B cell (primary cell): ENCODE data around the gene BLOC1S2. TPM values are rescaled to one million over a fixed set of nuclear protein-coding genes. Genes with fewer than 3 reads are reported as not detected.
A peak's percentile ranks its signal among the peaks of the same experiment; 100 is the strongest.

ENCODE experiments used
- ATAC-seq: fragments of 200-7000 bp; cut with Tn5 transposase; one replicate; pipeline ENCODE4 v1.10.0; 2021; ENCODE audit warnings: low read depth, mild to moderate bottlenecking, moderate number of reproducible peaks, moderate library complexity
- CTCF ChIA-PET: fragments of 350-600 bp; sonication (Branson Sonifier 250); formaldehyde crosslinking; loops from one replicate; lab custom pipeline; 2021; ENCODE audit warnings: antibody characterized with exemption, inconsistent platforms; lab: Charles Lee
- POLR2A ChIA-PET: fragments of 350-600 bp; sonication (Branson Sonifier 250); formaldehyde crosslinking; loops from one replicate; lab custom pipeline; 2021; ENCODE audit warnings: antibody characterized with exemption; lab: Charles Lee
- DNase-seq: peaks from one replicate; pipeline ENCODE4 v3.0.0; 2013
- H2AFZ ChIP-seq: 2 replicates; pipeline ENCODE4 v1.6.1; 2012; ENCODE audit warnings: mild to moderate bottlenecking, low read depth, low read length; ENCODE audit not compliant: insufficient read depth, poor library complexity, severe bottlenecking
- H3K27ac ChIP-seq, 2 donors: 1 replicate in 1 of 2; 2 replicates in 1 of 2; pipeline ENCODE4 v1.5.1; 2012 to 2013; ENCODE audit warnings: low read length in 2 of 2, mild to moderate bottlenecking in 2 of 2, moderate library complexity in 1 of 2
- H3K27me3 ChIP-seq, 4 experiments: fragments of 200-600 bp in 1 of 4; sonication (generic) in 1 of 4; replicated peaks in 1 of 4; 1 replicate in 2 of 4; 2 replicates in 2 of 4; pipeline versions ENCODE4 v1.6.1 to v1.7.0; 2013 to 2016; ENCODE audit warnings: low read length in 3 of 4, mild to moderate bottlenecking in 2 of 4, mixed read lengths in 1 of 4, moderate library complexity in 1 of 4; ENCODE audit not compliant: insufficient read depth in 4 of 4, control insufficient read depth in 3 of 4; ENCODE audit errors: control extremely low read depth in 1 of 4
- H3K36me3 ChIP-seq, 2 experiments: replicated peaks in 1 of 2; 1 replicate in 1 of 2; 2 replicates in 1 of 2; pipeline versions ENCODE4 v1.6.1 to v1.7.1; 2013; ENCODE audit warnings: low read length in 1 of 2; ENCODE audit not compliant: insufficient read depth in 2 of 2, control insufficient read depth in 1 of 2; ENCODE audit errors: control extremely low read depth in 1 of 2, extremely low read depth in 1 of 2
- H3K4me1 ChIP-seq, 2 donors: fragments of 200-600 bp in 1 of 2; sonication (generic) in 1 of 2; 1 replicate in 1 of 2; 2 replicates in 1 of 2; pipeline versions ENCODE4 v1.5.1 to v1.6.1; 2013 to 2017; ENCODE audit warnings: low read length in 2 of 2; ENCODE audit not compliant: control insufficient read depth in 2 of 2, insufficient read depth in 2 of 2
- H3K4me2 ChIP-seq: replicated peaks from 2 replicates; pipeline ENCODE3; 2012; ENCODE audit warnings: mild to moderate bottlenecking, low read depth, low read length; ENCODE audit not compliant: poor library complexity, severe bottlenecking
- H3K4me3 ChIP-seq, 5 experiments: fragments of 200-600 bp in 1 of 5; sonication (generic) in 1 of 5; 1 replicate in 3 of 5; 2 replicates in 2 of 5; pipeline versions ENCODE4 v1.5.1 to v1.7.0; 2011 to 2016; ENCODE audit warnings: low read length in 4 of 5, mild to moderate bottlenecking in 4 of 5, low read depth in 2 of 5, control low read depth in 1 of 5, moderate library complexity in 1 of 5; ENCODE audit not compliant: insufficient read depth in 1 of 5; ENCODE audit errors: control extremely low read depth in 1 of 5, extremely low read depth in 1 of 5
- H3K79me2 ChIP-seq: fragments of 200-600 bp; sonication (generic); one replicate; pipeline ENCODE4 v1.6.0; 2016; ENCODE audit warnings: low read length; ENCODE audit not compliant: control insufficient read depth, insufficient read depth
- H3K9ac ChIP-seq: fragments of 200-600 bp; sonication (generic); 2 replicates; pipeline ENCODE4 v1.6.1; 2017; ENCODE audit warnings: mild to moderate bottlenecking, low read length, moderate library complexity
- H3K9me3 ChIP-seq, 3 donors: one replicate each; pipeline versions ENCODE4 v1.6.1 to v1.7.1; 2013; ENCODE audit warnings: low read length in 2 of 3; ENCODE audit not compliant: control insufficient read depth in 2 of 3, insufficient read depth in 1 of 3; ENCODE audit errors: control extremely low read depth in 1 of 3
- H4K20me1 ChIP-seq: 2 replicates; pipeline ENCODE4 v1.6.0; 2012; ENCODE audit warnings: mild to moderate bottlenecking, low read length; ENCODE audit not compliant: insufficient read depth, control insufficient read depth, poor library complexity, severe bottlenecking
- H3K27ac Mint-ChIP-seq: one replicate; pipeline ENCODE4 v1.8.0; 2021; ENCODE audit warnings: mixed read lengths
- H3K27me3 Mint-ChIP-seq: one replicate; pipeline ENCODE4 v1.8.0; 2021; ENCODE audit warnings: mixed read lengths
- H3K4me1 Mint-ChIP-seq: one replicate; pipeline ENCODE4 v1.8.0; 2021; ENCODE audit warnings: mixed read lengths
- H3K4me3 Mint-ChIP-seq: one replicate; pipeline ENCODE4 v1.8.0; 2021; ENCODE audit warnings: mixed read lengths
- H3K9me3 Mint-ChIP-seq: one replicate; pipeline ENCODE4 v1.8.0; 2022; ENCODE audit warnings: mixed read lengths; ENCODE audit not compliant: insufficient read depth
- EZH2 ChIP-seq: IDR thresholded peaks from 2 replicates; pipeline ENCODE4 v1.6.1; 2012; ENCODE audit warnings: borderline replicate concordance, low read depth, mild to moderate bottlenecking, moderate library complexity, low read length; ENCODE audit not compliant: insufficient read depth, poor library complexity, severe bottlenecking
- WGBS: methylation state at CpG from one replicate; pipeline ENCODE4 v1.1.5; 2013; ENCODE audit warnings: missing lambda C conversion rate; ENCODE audit not compliant: insufficient coverage; 5-methylcytosine and 5-hydroxymethylcytosine counted together
- intact Hi-C: fragments of 100-400 bp; cut with micrococcal nuclease; formaldehyde crosslinking; loops from one replicate; pipeline ENCODE4 v1.10.0; 2022
- polyA plus RNA-seq: library from polyadenylated mRNA; depleted of rRNA; stranded (reverse); fragments of >200 nt; gene quantifications from 2 replicates; pipeline ENCODE4 v1.2.3, GENCODE V29; 2012
- total RNA-seq, 2 donors: library from RNA; stranded (reverse); fragments of 120-200 nt in 1 of 2; gene quantifications; 1 replicate in 1 of 2; 2 replicates in 1 of 2; pipeline versions ENCODE4 v1.2.3 to v1.2.4, GENCODE V29; 2013 to 2022
- TF ChIP-seq, protein P1 (sequence below): fragments of 200-600 bp; IDR thresholded peaks from one replicate; pipeline ENCODE4 v1.8.0; 2022; ENCODE audit warnings: antibody characterized with exemption, mild to moderate bottlenecking

The BLOC1S2 gene
- total and polyA plus RNA-seq, 2 donors (not counting 1 experiment from before 2014, with no cell fraction given), result 47.2 to 48.7 TPM

DNA sequence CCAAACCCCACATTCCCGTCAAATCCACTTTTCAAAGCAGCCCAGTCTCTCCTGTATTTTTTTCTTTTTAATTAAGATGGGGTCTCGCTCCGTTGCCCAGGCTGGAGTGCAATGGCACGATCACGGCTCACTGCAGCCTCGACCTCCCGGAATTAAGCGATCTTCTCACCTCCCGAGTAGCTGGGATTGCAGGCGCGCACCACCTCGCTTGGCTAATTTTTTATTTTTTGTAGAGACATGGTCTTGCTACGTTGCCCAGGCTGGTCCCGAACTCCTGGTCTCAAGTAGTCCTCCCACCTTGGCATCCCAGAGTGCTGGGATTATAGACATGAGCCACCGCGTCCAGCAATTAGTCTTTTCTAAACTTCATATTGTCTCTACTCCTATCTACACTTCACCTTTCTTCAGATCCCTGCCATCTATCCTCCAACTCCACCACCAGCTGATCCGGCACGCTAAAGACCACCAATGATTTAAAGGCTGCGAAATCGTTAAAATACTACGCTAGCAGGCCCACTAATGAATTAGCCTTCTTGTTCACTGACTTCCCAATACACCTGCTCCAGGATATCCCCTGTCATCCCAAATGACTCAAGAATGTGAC is 56.6 kb downstream of the BLOC1S2 start:
- DNase-seq (peak; percentile 12), ATAC-seq (no peak)
- 75% methylated on average over 18 of the region's 21 CpGs for WGBS
- H3K27ac Mint-ChIP-seq, result peak overlapping the region; percentile 90
- ChIA-PET POLR2A (interaction anchor here (0.6 kb wide), 1 partner anchor 44 kb away, joined by 5 read pairs; the partner anchor contains the start of gene ERLIN1), CTCF (interaction anchor here (1.5 kb wide), 1 partner anchor 13 kb away, joined by 3 read pairs; no protein-coding TSS in a partner anchor)
- Histone ChIP-seq H3K27me3 (no peaks in the 10 kb centered on the region), H4K20me1 (no peaks in the 10 kb centered on the region), H3K4me3 (peak overlapping the region; percentile 81 to 98 (median 88)), H3K4me1 (peaks cover 9 to 26% of the 10 kb centered on the region in 2 donors), H3K9me3 (peaks cover 0 to 5% (median 0%) of the 10 kb centered on the region in 3 donors), H3K36me3 (peaks cover 5 to 28% of the 10 kb centered on the region in 2 experiments), H3K79me2 (peaks cover 25% of the 10 kb centered on the region), H2AFZ (peak overlapping the region; percentile 98), H3K4me2 (peak overlapping the region; percentile 81), H3K27ac (peak overlapping the region; percentile 71 to 87), H3K9ac (peak overlapping the region; percentile 95)
- H3K9me3 Mint-ChIP-seq, result peaks cover 4% of the 10 kb centered on the region
- no peak for TF ChIP-seq EZH2
- TF ChIP-seq, protein P1, sequence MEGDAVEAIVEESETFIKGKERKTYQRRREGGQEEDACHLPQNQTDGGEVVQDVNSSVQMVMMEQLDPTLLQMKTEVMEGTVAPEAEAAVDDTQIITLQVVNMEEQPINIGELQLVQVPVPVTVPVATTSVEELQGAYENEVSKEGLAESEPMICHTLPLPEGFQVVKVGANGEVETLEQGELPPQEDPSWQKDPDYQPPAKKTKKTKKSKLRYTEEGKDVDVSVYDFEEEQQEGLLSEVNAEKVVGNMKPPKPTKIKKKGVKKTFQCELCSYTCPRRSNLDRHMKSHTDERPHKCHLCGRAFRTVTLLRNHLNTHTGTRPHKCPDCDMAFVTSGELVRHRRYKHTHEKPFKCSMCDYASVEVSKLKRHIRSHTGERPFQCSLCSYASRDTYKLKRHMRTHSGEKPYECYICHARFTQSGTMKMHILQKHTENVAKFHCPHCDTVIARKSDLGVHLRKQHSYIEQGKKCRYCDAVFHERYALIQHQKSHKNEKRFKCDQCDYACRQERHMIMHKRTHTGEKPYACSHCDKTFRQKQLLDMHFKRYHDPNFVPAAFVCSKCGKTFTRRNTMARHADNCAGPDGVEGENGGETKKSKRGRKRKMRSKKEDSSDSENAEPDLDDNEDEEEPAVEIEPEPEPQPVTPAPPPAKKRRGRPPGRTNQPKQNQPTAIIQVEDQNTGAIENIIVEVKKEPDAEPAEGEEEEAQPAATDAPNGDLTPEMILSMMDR, result no peak
- H3K4me1 Mint-ChIP-seq, result peaks cover 26% of the 10 kb centered on the region
- intact Hi-C loops, result loop anchor here (1.0 kb wide), 4 partner anchors 37 to 97 kb away; partner anchors contain the start of genes BLOC1S2, CWF19L1 and ERLIN1
- H3K4me3 Mint-ChIP-seq, result peak overlapping the region; percentile 96
- H3K27me3 Mint-ChIP-seq, result no peaks in the 10 kb centered on the region

DNA sequence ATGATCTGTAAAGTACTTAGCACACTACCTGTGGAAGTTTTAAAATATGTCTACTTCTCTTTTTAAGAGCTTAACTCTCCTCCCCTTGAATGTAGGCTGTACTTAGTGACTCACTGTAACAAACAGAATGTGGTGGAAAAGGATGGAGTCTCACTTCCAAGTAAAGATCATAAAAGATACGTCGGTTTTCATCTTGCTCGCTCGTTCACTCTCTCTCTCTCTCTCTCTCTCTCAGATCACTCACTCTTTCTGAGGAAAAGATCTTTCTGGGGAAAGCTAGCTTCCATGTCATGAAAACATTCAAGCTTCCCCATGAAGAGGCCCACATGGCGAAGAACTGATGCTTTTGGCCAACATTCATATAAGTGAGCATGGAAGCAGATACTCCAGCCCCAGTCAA is 62.6 kb downstream of the BLOC1S2 start:
- Mint-ChIP-seq H3K27ac (no peak overlapping the region), H3K4me3 (no peak overlapping the region), H3K4me1 (peaks cover 8% of the 10 kb centered on the region), H3K27me3 (no peaks in the 10 kb centered on the region), H3K9me3 (no peaks in the 10 kb centered on the region)
- peaks cover 8 to 30% of the 10 kb centered on the region in 2 experiments for H3K36me3 ChIP-seq
- H3K27me3 ChIP-seq, result no peaks in the 10 kb centered on the region
- H3K9ac ChIP-seq, result no peak overlapping the region
- no peak overlapping the region for H3K4me3 ChIP-seq
- intact Hi-C loops, result no loop called here
- peaks cover 18% of the 10 kb centered on the region for H3K79me2 ChIP-seq
- ATAC-seq (no peak), DNase-seq (no peak)
- H3K4me1 ChIP-seq, result peaks cover 5 to 9% of the 10 kb centered on the region in 2 donors
- ChIA-PET POLR2A (no interaction called here), CTCF (interaction anchor here (0.8 kb wide), 1 partner anchor 17 kb away, joined by 3 read pairs; no protein-coding TSS in a partner anchor)
- TF ChIP-seq, protein P1, result no peak
- no peak for TF ChIP-seq EZH2
- H2AFZ ChIP-seq, result no peak overlapping the region
- H4K20me1 ChIP-seq, result no peaks in the 10 kb centered on the region
- no peak overlapping the region for H3K4me2 ChIP-seq
- no peak overlapping the region for H3K27ac ChIP-seq
- 100% methylated on average over 1 of the region's 5 CpGs for WGBS
- H3K9me3 ChIP-seq, result no peaks in the 10 kb centered on the region
